HL-60/S4 treated with retinoic acid at 250 ng/mL for 4 days and 3 days (cell line): ENCODE measurements around the gene METRN.

ENCODE experiments used
- in situ Hi-C: fragments of 300-500 bp; cut with MboI; formaldehyde crosslinking; loops from 2 replicates; pipeline ENCODE4 v1.7.0; 2022; ENCODE audit warnings: low sequenced_read_pairs

Gene METRN

DNA sequence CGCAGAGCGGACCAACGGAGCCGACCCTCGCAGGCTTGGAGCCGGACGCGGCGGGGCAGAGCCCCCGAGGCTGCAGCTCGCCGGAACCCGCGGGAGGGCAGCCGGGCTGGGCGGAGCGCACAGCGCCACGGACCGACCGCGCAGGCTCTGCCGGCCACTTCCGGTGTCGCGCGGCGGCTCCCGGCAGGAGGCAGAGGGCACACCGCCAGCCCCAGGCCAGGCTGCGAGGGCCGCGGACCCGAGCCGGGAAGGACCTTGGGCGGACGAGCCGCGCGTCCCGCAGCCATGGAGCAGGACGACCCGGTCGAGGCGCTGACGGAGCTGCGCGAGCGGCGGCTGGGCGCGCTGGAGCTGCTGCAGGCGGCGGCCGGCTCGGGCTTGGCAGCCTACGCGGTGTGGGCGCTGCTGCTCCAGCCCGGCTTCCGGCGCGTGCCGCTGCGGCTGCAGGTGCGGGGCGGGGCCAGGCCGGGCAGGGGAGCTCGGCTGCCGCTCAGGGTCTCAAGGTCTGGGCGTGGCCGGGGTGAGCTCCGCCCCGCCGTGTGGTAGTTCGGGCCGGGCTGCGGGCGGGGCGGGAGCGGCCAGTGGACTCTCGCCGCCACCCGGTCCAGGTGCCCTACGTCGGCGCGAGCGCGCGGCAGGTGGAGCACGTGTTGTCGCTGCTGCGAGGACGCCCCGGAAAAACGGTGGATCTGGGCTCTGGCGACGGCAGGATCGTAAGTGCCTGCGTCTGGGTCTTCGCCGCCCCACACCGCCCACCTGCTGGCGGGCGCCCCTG, 6.3 kb downstream of the METRN start, which contains the start of gene ANTKMT:
ANTKMT (plus strand) TSS at position 157 of the 775 bp plus-strand sequence; CDS start at position 286, 129 bp downstream.
- in situ Hi-C loops = loop anchor here (25.0 kb wide), 1 partner anchor 341 kb away; the partner anchor contains the start of gene SSTR5

DNA sequence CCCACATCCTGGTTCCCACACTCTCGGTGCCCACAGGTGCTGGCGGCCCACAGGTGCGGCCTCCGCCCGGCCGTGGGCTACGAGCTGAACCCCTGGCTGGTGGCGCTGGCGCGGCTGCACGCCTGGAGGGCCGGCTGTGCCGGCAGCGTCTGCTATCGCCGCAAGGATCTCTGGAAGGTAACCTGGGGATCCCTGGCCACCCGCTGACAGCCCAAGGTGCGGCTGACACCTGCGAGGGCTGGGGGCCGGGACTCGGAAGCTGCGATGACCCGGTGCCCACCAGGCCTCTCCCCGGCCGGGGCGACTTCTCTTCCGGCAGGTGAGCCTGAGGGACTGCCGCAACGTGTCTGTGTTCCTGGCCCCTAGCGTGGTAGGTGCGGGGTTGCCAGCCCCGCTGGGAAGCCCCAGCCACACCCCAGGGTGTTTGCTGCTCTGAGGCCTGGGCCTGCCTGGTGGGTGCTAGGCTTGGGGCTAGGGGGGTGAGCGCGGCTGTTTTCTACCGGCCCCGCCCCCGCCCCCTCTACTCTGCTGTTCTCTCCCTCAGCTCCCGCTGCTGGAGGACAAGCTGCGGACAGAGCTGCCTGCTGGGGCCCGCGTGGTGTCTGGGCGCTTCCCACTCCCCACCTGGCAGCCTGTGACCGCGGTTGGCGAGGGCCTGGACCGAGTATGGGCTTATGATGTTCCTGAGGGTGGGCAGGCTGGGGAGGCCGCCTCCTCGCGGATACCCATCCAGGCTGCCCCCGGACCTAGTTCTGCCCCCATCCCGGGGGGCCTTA, 7.0 kb downstream of the METRN start:
- in situ Hi-C loops = loop anchor here (25.0 kb wide), 1 partner anchor 340 kb away; the partner anchor contains the start of gene SSTR5

DNA sequence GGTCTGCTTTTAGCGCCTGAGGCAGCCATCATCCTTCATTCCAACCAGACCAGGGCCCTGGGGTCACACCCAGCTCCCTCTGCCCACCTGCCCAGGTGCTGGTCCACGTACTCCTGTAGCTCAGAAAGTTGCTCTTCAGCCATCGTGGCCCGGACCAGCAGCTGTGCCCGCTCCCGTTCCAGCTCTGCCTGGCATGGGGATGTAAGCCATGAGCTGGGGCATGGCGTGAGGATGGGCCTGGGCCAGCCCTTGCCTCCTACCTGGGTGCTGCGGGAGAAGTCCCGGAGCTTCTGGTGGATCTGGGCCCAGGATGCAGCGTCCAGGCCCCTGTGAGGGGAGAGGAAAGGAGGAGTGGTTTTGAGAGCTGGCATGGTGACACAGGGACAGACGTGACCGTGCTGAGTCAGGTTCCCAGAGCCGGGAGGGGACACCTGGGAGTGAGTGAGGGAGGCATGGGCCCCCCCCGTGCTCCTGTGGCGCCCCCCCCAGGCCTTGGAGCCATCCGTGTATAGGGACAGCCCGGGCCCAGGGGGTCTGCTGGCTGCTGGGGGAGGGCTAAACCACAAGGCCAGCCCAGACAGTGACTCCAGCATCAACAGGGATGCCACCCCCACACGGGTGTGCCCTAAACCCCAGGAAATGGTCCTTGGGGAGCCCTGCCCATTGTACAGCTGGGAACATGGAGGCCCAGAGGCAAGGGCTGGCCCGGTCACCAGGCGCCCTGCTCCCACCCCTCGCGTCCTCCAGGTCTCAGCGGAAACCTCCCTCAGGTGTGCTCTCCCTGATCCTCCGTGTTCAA, 8.1 kb downstream of the METRN start:
- in situ Hi-C loops = loop anchor here (25.0 kb wide), 1 partner anchor 339 kb away; the partner anchor contains the start of gene SSTR5

DNA sequence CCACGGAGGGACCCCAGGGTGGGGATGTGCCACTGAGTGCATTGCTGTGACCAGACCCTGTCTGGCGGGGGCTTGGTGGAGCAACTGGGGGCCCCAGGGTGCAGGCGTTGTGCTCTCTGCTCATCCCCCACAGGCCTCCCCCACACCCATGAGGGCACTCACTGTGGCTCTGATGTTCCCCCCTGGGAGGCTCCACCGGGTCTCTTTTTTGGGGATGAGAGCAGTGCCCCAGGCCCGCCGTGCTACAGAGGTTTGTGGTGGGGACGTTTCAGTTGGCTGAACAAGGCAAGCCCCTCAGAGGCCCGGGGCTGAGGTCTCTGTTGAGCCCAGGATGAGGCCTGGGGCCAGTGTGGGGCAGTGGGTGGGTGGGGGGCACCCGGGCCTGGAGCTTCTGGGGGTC, 8.8 kb downstream of the METRN start:
- in situ Hi-C loops = loop anchor here (25.0 kb wide), 1 partner anchor 339 kb away; the partner anchor contains the start of gene SSTR5

DNA sequence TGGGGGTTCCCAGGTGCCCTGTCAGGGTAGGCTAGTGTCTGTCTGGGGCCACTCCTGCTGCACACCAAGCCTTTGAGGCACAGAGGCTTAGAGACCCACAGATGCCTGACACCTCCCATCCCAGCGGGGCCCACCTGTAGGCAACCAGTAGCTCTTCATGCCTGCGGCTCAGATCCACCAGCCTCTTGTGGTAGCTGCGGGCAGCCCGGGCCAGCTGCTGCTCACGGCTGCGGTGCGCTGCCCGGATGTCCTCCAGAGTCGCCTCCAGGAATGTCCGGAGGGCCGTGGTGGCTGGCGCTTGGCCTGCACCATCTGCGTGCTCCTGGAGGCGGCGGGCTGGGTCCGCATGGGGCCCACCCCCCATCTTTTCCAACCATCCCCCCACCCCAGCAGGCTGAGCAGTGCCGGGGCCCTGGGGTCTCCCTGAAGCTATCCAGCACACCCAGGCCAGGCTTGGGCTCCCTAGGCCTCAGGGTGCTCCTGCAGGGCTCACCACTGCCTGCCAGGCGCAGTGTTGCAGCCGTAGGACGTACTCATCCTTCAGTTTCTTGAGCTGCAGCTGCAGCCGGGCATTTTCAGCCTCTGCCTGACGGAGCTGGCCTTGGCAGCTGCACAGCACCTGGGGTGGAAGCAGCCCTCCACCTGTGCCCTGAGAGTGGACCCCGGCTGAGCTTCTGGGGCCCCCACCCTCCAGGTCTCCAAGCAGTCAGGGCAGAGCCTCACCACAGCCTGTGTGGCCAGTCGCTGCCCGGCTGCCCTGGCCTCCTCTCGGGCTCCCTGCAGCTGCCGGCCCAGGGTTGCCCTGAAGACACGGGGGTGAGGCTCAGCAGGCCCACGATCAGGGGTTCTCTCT, 9.5 kb downstream of the METRN start:
- in situ Hi-C loops = loop anchor here (25.0 kb wide), 1 partner anchor 338 kb away; the partner anchor contains the start of gene SSTR5

DNA sequence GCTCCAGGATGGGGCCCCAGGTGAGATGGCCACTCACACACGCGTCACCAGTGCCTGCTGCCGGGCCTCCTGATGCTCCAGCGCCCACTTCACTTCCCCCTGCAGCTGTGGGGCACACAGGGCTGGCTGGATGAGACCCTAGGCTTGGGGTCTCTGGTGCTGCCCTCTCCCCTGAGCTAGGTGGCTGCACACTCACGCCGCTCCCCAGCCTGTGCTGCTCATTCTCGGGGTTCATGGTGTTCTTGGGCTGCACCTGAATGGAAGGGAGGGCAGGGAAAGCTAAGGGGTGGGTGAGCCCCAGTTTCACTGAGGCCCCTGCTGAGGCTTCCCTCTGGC, 10.1 kb downstream of the METRN start:
- in situ Hi-C loops = no loop called here

DNA sequence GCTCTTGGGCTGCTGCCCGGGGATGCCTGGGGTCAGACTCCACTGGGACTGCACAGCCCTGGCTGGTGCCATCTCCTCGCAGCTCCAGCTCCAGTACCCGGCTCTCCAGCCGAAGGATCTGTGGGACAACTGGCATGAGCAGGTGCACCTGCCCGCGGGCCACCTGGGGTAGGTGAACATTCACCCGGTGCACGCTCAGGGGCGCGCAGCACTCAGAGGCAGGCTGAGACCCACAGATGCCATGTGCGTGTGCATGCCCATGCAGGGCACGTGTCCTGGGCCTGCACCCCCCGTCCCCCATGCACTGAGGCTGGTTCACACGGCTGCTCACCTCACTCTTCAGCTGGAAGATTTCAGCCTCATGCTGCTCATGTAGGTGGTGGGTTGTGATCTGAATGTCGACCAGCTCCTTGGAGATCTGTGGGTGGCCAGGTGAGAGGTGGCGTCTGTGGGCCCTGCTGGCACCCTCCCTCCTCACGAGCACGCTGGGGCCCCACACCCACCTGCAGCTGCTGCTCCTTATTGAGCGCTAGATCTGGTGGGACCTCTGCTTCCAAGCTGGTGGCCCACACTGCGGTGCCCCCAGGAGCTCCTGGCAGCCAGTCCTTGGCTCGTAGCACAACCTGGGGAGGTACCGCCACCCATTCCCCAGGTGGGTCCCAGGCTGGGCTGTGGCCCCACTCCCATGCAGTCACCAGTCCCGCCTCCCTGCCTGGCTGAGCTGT, 10.7 kb downstream of the METRN start:
- in situ Hi-C loops = no loop called here

DNA sequence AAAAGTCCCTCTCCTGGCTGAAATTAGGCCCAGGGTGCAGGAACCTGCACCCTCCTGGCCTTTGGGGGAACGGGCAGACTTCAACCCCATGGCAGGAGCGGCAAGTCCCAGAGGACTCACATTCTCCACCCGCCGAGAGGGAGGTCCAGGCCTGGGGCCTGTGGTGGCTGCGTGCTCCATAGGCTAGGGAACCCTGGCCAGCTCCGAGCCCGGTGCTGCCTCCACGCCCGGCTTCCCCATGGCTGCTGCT, 11.2 kb downstream of the METRN start:
- in situ Hi-C loops = no loop called here

DNA sequence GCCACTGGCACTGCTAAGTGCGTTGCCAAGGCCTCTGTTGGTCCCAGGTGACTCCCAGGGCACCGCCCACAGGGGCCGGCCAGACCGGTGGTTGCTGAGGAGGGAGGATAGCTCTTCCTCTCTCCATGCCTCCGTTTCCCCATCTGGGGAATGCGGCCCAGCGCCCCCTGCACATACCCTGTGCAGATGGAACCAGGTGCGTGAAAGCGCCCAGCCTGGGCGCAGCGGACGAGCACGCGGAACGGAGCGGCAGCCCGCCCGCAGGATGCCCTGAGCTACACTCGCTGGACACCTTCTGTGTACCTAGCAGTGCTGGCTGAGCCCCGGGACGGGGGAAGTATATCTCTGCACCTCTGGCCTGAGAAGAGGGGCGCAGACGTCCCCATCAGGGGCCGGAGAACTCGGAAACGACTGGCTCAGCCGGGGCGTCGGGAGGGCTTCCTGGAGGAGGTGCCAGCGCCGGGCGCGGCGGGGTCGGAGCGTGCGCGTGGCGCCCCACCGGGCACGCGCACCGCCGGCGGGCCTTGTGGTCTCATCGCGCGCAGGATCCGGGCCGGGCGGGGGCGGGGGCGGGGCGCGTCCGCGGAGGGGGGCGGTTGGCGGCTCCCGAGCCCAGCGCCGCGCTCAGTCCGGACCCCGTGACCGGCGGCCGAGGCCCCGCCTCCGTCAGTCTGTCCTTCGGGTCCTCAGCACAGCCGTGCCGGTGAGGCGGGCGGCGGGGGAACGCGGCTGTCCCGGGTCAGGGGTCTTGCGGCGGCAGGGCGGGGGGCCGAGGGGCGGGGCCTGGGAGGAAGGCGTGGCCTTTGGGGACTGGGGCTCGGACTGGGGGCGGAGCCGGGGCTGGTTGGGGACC, 11.7 kb downstream of the METRN start, which contains the start of the genes CCDC78 and HAGHL:
CCDC78 (minus strand) TSS at position 6 of the 853 bp plus-strand sequence. CDS start 76 bp downstream, outside the sequence.
HAGHL (plus strand) TSS at position 669 of the 853 bp plus-strand sequence. CDS start 404 bp downstream, outside the sequence.
- in situ Hi-C loops = no loop called here

DNA sequence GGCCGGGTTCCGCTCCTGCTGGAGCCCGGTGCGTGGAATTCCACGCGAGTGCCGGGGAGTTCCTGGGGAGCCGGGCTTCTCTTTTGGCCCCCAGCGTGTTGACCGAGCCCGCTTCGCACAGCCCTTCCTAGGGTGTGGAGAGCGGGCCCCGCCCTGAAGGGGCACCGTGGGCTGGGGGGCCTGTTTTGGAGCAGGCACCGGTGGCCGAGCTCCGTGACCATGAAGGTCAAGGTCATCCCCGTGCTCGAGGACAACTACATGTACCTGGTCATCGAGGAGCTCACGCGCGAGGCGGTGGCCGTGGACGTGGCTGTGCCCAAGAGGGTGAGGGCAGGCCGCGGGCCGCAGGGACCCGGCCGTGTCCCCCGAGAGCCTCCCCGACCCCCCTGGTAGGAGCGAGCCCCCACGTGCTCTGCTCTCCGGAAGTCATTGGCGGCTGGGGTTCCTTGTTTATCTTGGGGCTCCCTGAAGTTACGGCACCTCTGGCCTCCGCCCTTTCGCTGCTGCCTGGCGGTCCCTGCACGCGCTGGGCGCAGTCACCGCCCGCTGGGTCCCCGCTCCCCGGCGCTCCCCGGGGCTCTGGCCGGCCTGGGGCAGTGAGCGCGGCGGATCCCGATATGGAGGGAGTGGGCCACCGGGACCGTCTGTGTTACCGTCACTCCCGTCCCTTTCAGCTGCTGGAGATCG, 12.5 kb downstream of the METRN start:
- in situ Hi-C loops = no loop called here

DNA sequence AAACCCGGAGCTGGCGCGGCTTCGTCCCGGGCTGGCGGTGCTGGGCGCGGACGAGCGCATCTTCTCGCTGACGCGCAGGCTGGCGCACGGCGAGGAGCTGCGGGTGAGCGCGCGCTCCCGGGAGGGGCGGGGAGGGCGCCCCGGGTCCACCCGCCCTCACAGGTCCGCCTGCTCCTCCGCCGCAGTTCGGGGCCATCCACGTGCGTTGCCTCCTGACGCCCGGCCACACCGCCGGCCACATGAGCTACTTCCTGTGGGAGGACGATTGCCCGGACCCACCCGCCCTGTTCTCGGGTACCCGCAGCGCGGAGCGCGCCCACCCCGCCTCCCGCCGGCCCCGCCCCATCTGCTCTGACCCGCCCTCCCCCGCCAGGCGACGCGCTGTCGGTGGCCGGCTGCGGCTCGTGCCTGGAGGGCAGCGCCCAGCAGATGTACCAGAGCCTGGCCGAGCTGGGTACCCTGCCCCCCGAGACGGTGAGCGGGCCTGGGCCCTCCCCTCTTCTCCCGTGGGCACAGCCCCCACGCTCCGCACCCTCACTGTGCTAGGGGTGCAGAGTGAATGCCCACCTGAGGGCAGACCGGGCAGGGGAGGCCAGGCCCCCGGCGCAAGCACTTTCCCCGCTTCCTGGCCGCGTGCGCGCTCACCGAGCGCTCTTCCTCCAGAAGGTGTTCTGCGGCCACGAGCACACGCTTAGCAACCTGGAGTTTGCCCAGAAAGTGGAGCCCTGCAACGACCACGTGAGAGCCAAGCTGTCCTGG, 13.4 kb downstream of the METRN start:
- in situ Hi-C loops = no loop called here

DNA sequence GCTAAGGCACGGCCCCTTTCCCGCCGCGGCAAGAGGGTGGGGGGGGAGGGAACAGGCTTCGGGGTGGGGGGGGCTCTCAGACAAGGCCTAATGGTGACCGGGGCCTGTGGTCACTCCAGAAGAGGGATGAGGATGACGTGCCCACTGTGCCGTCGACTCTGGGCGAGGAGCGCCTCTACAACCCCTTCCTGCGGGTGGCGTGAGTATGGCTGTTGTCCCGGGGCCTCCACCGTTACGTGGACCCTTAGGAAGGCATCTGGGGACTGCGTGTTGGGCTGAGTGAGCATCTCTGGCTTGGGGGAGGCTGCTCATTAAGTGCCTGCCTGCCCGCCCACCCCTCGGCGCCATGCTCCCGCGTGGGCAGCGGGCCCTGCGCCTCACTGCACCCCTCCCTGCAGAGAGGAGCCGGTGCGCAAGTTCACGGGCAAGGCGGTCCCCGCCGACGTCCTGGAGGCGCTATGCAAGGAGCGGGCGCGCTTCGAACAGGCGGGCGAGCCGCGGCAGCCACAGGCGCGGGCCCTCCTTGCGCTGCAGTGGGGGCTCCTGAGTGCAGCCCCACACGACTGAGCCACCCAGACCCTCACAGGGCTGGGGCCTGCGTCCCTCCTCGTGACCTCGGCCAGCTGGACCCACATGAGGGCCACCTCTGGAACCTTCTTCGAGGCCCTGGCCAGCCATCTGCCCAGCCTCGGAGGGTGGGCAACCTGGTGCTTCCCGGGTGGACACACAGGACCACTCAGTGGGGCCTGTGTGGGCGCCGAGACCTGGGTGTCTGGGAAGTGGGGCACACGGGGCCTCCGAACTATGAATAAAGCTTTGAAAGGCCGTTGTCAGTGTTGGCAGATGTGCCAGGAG, 14.2 kb downstream of the METRN start:
- in situ Hi-C loops = no loop called here

DNA sequence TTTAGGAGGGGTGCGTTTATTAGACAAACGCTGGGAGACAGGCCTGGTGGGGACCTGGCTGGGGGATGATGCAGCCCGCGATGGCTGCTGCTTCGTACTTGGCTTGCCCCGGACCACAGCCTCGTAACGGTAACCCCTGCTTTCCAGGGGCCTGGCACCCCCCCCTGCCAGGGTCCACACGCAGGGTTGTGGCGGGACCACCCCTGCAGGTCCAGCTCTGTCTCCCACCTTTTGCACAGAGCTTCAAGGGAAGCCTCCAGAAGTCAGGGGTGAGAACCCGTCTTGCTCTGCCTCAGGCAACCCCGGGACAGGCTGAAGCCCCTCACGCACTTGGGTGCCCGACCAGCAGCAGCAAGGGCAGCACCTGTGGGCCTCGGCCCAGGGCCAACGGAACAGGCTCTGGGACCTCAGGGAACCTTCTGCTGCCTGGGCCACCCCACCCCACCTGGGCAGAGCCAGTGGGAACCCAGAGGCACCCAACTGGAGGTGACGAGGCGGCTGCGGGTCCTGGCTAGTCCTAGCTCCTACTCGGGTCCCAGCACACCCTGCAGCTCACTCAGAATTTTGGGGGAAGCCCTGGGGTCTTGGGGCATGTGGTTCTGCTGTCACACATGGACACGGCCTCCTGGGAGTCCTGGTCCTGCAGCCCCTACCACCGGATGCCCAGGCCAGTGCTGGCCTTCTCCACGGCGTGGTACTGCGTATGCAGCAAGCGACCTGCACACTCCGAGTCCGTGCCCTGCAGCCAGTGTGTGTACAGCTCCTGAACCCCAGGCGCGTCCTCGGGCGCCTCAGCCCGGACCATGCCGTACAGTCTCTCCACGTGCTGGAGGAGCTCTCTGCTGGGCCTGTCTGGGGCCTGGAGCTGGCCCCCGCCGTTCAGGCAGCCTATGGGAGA, 15.1 kb downstream of the METRN start:
- in situ Hi-C loops = no loop called here

DNA sequence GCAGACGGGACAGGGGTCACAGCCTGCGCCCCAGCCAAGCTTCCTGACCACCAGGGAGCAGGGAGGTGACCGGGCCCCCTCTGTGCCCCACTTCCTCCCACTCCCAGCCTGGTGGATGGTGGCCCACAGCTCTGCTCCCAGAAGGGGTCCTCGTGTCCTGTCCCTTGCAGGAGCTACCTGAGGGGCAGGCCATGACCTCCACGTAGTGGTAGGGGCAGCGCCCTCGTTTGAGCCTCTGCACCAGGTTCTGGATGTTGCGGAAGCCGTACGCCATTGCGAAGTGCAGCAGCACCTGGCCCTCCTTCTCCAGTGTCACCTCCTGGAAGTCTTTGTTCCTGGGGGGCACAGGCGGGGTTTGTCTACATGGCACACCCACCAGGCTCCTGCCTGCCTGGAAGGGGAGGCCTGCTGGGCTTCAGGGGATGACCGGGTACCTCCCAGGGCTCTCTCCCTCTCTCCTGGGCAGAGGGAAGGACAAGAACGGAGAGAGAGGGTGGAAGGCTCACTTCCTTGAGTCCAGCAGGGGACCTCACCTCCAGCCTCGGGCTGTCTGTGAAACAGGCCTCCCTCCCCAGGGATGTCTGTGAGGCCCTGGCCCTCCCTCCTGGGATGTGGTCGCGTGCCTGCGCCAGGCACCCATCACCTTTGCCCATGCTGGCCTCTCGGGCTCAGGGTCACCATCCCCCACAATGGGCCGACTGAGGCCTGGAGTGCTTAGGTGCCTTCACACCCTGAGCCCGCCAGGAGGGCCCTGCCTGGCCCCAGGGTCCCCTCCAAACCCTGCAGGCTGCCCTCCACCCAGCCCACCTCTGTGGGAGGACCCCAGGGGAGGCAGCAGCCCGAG, 16.0 kb downstream of the METRN start:
- in situ Hi-C loops = no loop called here
